Measurements from ENCODE around the gene CHD3. TPM values are rescaled to one million over a fixed set of nuclear protein-coding genes. Genes with fewer than 3 reads are reported as not detected.

CHD3 gene
- total and polyA plus RNA-seq, 2 donors (not counting 1 experiment from before 2014, with no cell fraction given) = 68.1 to 69.1 TPM

GRCh38 chr17:7843536-7844291 is 44.9 kb upstream of the CHD3 start:
- ChIA-PET POLR2A (interaction anchor here (0.6 to 2.7 kb wide), 5 partner anchors 9 to 283 kb away, joined by 3 to 14 read pairs (median 6); partner anchors contain the start of genes CYB5D1, KDM6B, NAA38 and TP53), CTCF (interaction anchor here (0.6 to 5.7 kb wide), 7 partner anchors 7 to 146 kb away, joined by 3 to 53 read pairs (median 5); partner anchors contain the start of genes CYB5D1, KDM6B, NAA38 and RNF227)
- peaks cover 31% of the 10 kb centered on the region for H3K79me2 ChIP-seq (ENCODE audit: control insufficient read depth, insufficient read depth, low read length)
- under 1% methylated on average over 42 of the region's 61 CpGs for WGBS (ENCODE audit: insufficient coverage)
- peak overlapping the region; percentile 100 for H3K27ac ChIP-seq (ENCODE audit: low read length in 2 of 2)
- H3K27me3 Mint-ChIP-seq = no peaks in the 10 kb centered on the region
- H3K9me3 ChIP-seq (ENCODE audit: control extremely low read depth in 1 of 3, control insufficient read depth in 2 of 3, insufficient read depth in 1 of 3, low read length in 2 of 3) = no peaks in the 10 kb centered on the region
- peaks cover 59% of the 10 kb centered on the region for H4K20me1 ChIP-seq (ENCODE audit: control insufficient read depth, insufficient read depth, low read length, poor library complexity, severe bottlenecking)
- DNase-seq (peak; percentile 97), ATAC-seq (ENCODE audit: low read depth) (peak; percentile 42)
- peak overlapping the region; percentile 100 for H3K4me3 Mint-ChIP-seq
- H3K4me1 Mint-ChIP-seq = peaks cover 48% of the 10 kb centered on the region
- H3K4me3 ChIP-seq (ENCODE audit: control extremely low read depth in 1 of 5, extremely low read depth in 1 of 5, insufficient read depth in 1 of 5, low read depth in 2 of 5, low read length in 4 of 5) = peak overlapping the region; percentile 72 to 95 (median 93)
- peak overlapping the region; percentile 11 for H2AFZ ChIP-seq (ENCODE audit: insufficient read depth, low read depth, low read length, poor library complexity, severe bottlenecking)
- H3K27me3 ChIP-seq (replicated peaks in 1 of 4; ENCODE audit: control extremely low read depth in 1 of 4, control insufficient read depth in 3 of 4, insufficient read depth in 4 of 4, low read length in 3 of 4) = no peaks in the 10 kb centered on the region
- H3K9me3 Mint-ChIP-seq (ENCODE audit: insufficient read depth) = no peaks in the 10 kb centered on the region
- H3K4me2 ChIP-seq (replicated peaks; ENCODE audit: low read depth, low read length, poor library complexity, severe bottlenecking) = peak overlapping the region; percentile 100
- H3K9ac ChIP-seq (ENCODE audit: low read length) = peak overlapping the region; percentile 100
- intact Hi-C loops (cut with micrococcal nuclease) = loop anchor here (1.0 to 10.0 kb wide), 6 partner anchors 8 to 403 kb away; partner anchors contain the start of genes FXR2, NAA38, TP53 and WRAP53
- TF ChIP-seq CTCF (IDR thresholded peaks at IDR 0.05) (no peak), EZH2 (IDR thresholded peaks at IDR 0.05; ENCODE audit: borderline replicate concordance, insufficient read depth, low read depth, low read length, poor library complexity, severe bottlenecking) (no peak)
- peak overlapping the region; percentile 100 for H3K27ac Mint-ChIP-seq
- peaks cover 0 to 20% of the 10 kb centered on the region in 2 experiments for H3K36me3 ChIP-seq (replicated peaks in 1 of 2; ENCODE audit: control extremely low read depth in 1 of 2, control insufficient read depth in 1 of 2, extremely low read depth in 1 of 2, insufficient read depth in 2 of 2, low read length in 1 of 2)
- H3K4me1 ChIP-seq (ENCODE audit: control insufficient read depth in 2 of 2, insufficient read depth in 2 of 2, low read length in 2 of 2) = peaks cover 27 to 57% of the 10 kb centered on the region in 2 donors

All from B cell (primary cell).